Measurements from ENCODE around the gene RUNX1. TPM values are rescaled to one million over a fixed set of nuclear protein-coding genes. Genes with fewer than 3 reads are reported as not detected.

The RUNX1 gene
- total and polyA plus RNA-seq, 2 of the 13 experiments (the other 11 are each of a cell fraction or from before 2014, with no cell fraction given) = 5.4 to 6.4 TPM

- TF ChIP-seq ZNF687 (CRISPR knock-in tag; IDR thresholded peaks at IDR 0.05) (peak; percentile 75), ZNF274 (CRISPR knock-in tag; IDR thresholded peaks at IDR 0.05) (0 out of 2 replicates have a peak, but pooled peaks have one; percentile 27), AKNA (CRISPR knock-in tag; IDR thresholded peaks at IDR 0.05; ENCODE audit: borderline replicate concordance) (no peak), NR0B2 (CRISPR knock-in tag; IDR thresholded peaks at IDR 0.05) (no peak), POGZ (CRISPR knock-in tag; IDR thresholded peaks at IDR 0.05) (peak; percentile 63; the same call in 1 of the 2 replicates), ZNF12 (CRISPR knock-in tag; IDR thresholded peaks at IDR 0.05) (no peak), GABPB1 (CRISPR knock-in tag; IDR thresholded peaks at IDR 0.05) (peak; percentile 77), U2AF2 (IDR thresholded peaks at IDR 0.05; ENCODE audit: low read depth, low read length) (no peak), TFDP2 (CRISPR knock-in tag; IDR thresholded peaks at IDR 0.05) (0 out of 2 replicates have a peak, but pooled peaks have one; percentile 33), GATAD2A (CRISPR knock-in tag; IDR thresholded peaks at IDR 0.05) (peak; percentile 65), SATB2 (CRISPR knock-in tag; IDR thresholded peaks at IDR 0.05) (no peak)
- TF ChIP-seq, protein P1, sequence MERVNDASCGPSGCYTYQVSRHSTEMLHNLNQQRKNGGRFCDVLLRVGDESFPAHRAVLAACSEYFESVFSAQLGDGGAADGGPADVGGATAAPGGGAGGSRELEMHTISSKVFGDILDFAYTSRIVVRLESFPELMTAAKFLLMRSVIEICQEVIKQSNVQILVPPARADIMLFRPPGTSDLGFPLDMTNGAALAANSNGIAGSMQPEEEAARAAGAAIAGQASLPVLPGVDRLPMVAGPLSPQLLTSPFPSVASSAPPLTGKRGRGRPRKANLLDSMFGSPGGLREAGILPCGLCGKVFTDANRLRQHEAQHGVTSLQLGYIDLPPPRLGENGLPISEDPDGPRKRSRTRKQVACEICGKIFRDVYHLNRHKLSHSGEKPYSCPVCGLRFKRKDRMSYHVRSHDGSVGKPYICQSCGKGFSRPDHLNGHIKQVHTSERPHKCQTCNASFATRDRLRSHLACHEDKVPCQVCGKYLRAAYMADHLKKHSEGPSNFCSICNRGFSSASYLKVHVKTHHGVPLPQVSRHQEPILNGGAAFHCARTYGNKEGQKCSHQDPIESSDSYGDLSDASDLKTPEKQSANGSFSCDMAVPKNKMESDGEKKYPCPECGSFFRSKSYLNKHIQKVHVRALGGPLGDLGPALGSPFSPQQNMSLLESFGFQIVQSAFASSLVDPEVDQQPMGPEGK (CRISPR knock-in tag; IDR thresholded peaks at IDR 0.05) = 0 out of 2 replicates have a peak, but pooled peaks have one; percentile 4
- TF ChIP-seq, protein P2, sequence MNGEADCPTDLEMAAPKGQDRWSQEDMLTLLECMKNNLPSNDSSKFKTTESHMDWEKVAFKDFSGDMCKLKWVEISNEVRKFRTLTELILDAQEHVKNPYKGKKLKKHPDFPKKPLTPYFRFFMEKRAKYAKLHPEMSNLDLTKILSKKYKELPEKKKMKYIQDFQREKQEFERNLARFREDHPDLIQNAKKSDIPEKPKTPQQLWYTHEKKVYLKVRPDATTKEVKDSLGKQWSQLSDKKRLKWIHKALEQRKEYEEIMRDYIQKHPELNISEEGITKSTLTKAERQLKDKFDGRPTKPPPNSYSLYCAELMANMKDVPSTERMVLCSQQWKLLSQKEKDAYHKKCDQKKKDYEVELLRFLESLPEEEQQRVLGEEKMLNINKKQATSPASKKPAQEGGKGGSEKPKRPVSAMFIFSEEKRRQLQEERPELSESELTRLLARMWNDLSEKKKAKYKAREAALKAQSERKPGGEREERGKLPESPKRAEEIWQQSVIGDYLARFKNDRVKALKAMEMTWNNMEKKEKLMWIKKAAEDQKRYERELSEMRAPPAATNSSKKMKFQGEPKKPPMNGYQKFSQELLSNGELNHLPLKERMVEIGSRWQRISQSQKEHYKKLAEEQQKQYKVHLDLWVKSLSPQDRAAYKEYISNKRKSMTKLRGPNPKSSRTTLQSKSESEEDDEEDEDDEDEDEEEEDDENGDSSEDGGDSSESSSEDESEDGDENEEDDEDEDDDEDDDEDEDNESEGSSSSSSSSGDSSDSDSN (CRISPR knock-in tag; IDR thresholded peaks at IDR 0.05) = peak; percentile 27; the same call in 1 of the 2 replicates
These were observed 303.4 kb downstream of the RUNX1 start (continued) for GRCh38 chr21:34745557-34746255.

Data from HepG2 (cell line).